GM19372 (cell line): Measurements from ENCODE around the gene PRPF8.
"Not testable (repeated sequence)": the region's sequence is repeated elsewhere in the genome, so short reads cannot be mapped to it uniquely, and the experiment has no call there.

Experiments used
- ATAC-seq: cut with Tn5 transposase; IDR thresholded peaks from one replicate; pipeline ENCODE4 v1.9.1; 2021; ENCODE audit warnings: mild to moderate bottlenecking, low read depth, moderate library complexity; ENCODE audit not compliant: unreplicated experiment

PRPF8 gene

GRCh38 chr17:1716912-1717695 is 32.4 kb upstream of the PRPF8 start:
- peak; percentile 47 for ATAC-seq

DNA sequence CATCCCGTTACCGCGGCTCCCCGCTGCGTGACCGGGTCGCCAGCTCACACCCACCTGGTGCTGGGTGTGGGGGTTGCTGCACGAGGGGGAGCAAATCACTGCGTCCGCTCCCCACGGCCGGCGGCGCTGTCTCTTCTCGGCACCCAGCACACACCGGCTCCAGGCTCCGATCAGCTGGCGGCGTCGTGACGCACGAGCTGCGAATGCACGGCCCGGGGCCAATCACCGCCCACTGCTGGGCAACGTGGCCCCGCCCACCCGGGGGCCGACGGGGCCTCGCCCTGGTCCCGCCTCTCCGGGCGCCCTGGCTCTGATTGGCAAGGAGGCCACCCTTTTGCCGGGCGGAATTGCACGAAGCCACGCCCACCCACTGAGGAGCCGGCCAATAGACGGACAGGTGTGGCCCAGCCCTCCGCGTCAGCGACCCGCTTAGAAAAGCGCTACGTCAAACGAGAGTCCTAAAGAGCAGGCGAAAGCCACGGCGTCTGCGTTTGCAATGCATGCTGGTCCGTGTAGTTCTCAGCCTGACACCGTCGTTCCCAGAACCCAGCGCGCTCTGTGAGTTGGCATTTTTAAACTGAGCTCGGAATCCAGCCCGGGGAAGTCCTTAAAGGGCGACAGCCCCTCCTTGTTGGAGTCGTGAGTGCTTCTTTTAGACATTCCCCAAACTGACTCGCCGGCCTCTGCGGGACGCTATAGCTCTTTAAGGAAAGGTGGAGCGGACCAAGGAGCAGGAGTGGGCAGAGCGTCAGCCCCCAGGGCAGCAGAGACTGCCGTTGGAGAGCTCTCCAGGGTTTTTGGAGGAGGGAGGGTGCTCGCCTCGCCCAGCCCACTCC is 31.6 kb upstream of the PRPF8 start:
- peak; percentile 72 for ATAC-seq

GRCh38 chr17:1715803-1716075 is 31.1 kb upstream of the PRPF8 start:
- no peak for ATAC-seq

DNA sequence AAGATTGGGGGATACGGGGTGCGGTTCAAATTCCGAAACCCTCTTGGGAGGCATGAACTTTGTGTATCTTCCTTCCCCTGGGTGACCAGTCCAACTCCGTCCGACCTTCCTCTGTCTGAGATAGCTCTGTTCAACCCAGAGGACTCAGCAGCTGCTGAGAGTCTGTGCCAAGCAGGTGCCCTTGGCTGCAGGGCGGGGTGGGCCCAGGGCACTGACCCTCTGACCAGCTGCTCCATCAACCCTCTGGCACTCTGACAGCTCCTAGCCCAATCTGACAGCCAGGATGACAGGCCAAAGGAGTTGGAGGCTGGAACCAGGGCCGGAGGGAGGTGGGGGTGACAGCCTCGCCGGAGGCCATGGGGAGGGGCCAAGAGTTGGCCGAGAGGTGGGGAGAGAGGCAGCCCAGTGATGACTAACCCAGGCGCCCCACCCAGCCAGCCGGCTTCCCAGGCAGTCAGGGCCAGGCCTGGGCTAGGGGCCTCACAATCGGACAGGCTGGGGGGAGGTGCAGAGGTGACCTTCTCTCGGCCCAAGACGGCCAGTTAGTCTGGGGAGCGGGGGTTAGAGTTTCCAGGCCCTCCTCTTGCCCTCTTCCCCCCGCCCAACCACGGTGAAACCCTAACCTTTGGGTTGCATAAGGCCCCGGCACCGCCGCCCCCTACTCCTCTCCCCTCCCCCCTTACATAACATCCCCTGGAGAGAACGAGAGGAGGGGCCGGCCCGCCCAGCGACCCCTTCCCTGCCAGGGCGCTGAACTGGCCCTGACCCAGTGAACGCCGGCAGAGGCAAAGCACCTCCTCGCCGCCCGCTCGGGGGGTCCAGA is 30.5 kb upstream of the PRPF8 start:
- ATAC-seq, result no peak

GRCh38 chr17:1714427-1714979 is 29.8 kb upstream of the PRPF8 start:
- no peak for ATAC-seq

DNA sequence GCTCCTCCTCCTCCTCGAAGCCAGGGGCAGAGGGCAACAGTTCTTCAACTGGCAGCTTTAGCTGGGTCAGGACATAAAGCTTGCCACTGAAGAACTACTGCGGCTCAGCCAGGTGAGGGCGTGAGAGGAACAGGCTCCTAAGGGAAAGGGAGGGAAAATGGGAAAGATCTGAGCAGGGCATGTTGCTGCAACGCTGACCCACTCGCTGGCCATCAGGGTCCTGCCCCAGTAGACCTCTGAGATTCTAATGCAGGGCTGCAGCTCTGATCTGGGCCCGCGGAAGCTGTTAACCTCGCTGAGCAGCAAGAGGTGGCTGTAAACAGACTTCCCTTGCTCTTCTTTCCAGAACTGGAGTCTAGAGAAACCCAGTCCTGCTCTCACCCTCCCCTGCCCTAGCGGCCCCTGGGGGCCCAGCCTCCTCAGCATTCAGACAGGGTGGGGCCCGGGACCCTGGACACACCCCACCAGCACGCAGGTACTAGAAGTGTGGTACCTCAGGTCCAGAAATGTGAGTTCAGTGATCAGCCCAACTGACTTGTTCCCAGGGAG is 29.3 kb upstream of the PRPF8 start:
- ATAC-seq, result no peak

DNA sequence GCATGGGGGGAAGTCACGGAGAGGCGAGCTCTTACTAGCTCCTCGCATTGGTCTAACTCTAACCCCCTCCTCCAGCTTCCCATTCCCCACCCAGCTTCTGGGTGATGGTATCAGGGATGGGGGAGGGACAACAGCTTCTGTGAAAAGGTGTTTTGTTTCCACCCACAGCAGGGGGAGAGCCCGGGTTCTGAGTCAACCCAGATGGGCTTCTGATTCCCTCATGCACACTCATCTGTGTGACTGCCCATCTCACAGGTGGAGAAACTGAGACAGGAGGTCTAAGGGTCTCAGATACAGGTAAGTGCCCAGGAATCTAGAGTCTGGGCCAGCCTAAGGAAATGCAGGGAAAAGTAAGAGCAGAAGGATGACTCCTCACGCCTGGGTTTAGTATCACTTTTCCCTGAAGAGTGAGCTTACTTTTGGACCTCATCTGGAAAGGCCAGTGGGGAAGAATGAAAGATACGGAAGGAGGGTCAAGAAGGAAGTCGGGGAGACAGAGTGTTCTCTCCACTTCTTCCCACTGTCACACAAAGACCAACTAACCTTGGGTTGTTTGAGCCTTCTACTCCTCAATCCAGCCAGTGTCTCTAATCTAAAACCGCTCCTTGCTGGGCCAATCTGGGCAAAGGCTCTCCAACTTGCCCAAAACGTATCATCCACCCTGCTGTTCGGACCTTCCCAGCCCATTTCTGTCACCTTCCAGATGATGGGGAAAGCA is 28.7 kb upstream of the PRPF8 start:
- no peak for ATAC-seq

GRCh38 chr17:1712271-1712670 is 27.6 kb upstream of the PRPF8 start:
- no peak for ATAC-seq

- no peak for ATAC-seq
These were observed 27.1 kb upstream of the PRPF8 start for GRCh38 chr17:1711804-1712203.

- ATAC-seq, result no peak
These were observed 26.3 kb upstream of the PRPF8 start for GRCh38 chr17:1710807-1711553.

DNA sequence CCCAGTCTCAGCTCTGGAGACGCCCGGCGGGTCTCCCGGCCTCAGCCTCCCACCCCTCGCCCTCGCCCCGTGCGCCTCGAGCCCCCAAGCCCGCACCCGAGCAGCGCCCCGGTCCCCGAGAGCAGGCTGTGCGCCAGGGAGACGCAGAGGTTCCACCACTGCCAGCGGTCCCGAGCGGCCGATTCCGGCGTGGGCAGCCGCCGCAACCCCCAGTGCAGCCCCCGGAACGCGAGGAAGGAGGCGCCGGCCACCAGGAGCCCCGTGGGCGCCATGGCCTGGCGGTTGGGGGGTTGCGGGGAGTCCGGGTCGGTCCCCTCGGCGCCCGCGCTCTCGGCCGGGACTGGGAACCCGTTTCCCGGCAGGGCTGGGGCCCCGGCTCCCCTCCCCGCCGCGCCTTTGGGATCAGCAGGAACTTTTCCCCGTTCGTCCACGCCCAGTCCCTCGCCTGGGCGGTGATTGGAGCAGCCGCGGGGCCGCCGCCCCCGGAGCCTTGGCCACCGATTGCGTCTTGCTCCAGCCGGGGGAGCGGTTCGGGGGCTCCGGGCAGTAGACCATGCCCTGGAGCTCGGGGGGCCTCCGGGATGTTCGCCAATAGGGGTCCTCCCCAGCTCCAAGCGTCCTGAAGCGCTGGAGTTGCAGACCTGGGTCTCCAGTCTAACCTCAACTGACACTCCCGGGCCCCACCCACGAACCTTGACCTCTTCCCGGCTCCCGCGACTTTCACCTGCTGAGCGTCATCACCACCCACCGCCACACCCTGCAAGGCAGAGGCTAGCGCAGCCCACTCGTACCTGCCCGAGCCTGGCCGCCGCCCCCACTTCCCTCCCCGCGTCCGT is 25.5 kb upstream of the PRPF8 start, which contains the start of gene TLCD2:
Gene TLCD2, minus strand, starts transcription at position 407 of the 836 bp plus-strand sequence. Its CDS starts 135 bp downstream, at position 272.
- no peak for ATAC-seq

- no peak for ATAC-seq
These were observed 24.8 kb upstream of the PRPF8 start for GRCh38 chr17:1709403-1709951.

DNA sequence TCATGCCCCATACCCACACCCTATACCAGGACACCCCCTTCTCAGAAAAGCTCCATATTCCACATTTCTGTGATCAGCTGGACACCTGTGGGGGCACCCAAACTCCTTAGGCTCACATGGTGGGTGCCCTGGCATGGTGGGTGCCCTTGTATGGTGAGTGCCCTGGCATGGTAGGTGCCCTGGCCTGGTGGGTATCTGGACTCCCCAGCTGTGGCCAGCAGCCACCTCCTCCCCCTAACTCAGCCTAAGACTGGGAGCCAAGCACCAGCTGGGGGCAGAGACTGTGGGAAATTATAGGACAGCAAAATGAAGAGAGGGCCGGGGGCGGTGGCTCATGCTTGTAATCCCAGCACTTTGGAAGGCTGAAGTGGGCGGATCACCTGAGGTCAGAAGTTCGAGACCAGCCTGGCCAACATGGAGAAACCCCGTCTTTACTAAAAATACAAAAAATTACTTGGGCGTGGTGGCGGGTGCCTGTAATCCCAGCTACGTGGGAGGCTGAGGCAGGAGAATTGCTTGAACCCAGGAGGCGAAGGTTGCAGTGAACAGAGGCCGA is 24.2 kb upstream of the PRPF8 start:
- not testable (repeated sequence) for ATAC-seq

- ATAC-seq, result no peak
These were observed 22.4 kb upstream of the PRPF8 start for GRCh38 chr17:1707107-1707506.

GRCh38 chr17:1705004-1705403 is 20.3 kb upstream of the PRPF8 start:
- ATAC-seq, result no peak

DNA sequence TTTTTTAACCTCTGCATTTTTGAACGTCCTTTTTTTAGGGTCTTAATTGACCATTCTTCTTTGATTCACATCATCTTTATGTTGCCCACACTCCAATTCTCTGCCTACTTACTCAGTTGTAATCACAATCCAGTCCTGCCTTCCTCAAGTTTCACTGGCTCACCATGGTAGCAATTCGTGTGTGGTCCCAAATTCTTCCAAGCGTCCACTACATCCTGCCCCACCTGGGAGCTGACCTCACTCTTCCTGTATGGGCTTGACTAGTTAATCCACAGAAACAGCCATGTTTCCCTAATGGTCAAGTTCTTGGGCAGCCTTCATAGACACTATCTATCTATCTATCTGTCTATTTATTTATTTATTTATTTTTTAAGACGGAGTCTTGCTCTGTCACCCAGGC is 18.4 kb upstream of the PRPF8 start:
- no peak for ATAC-seq

DNA sequence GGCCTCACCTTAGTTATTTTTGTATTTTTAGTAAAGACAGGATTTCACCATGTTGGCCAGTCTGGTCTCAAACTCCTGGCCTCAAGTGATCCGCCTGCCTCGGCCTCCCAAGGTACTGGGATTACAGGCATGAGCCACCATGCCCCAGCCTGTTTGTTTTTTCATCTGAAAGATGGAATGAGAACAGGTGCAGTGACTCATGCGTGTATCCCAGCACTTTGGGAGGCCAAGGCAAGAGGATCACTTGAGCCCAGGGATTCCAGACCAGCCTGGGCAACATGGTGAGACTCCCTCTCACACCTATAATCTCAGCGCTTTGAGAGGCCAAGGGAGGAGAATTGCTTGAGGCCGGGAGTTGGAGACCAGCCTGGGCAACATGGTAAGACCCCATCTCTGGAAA is 15.2 kb upstream of the PRPF8 start:
- not testable (repeated sequence) for ATAC-seq

GRCh38 chr17:1697681-1698080 is 13.0 kb upstream of the PRPF8 start:
- no peak for ATAC-seq
